GM19324 (cell line): Measurements from ENCODE around the gene SNURF.
"Not testable (repeated sequence)": the region's sequence is repeated elsewhere in the genome, so short reads cannot be mapped to it uniquely, and the experiment has no call there.

Experiments used
- ATAC-seq: cut with Tn5 transposase; IDR thresholded peaks from one replicate; pipeline ENCODE4 v1.9.1; 2021; ENCODE audit warnings: mild to moderate bottlenecking, moderate library complexity; ENCODE audit not compliant: unreplicated experiment, low FRiP score

The SNURF gene, protein sequence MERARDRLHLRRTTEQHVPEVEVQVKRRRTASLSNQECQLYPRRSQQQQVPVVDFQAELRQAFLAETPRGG

DNA sequence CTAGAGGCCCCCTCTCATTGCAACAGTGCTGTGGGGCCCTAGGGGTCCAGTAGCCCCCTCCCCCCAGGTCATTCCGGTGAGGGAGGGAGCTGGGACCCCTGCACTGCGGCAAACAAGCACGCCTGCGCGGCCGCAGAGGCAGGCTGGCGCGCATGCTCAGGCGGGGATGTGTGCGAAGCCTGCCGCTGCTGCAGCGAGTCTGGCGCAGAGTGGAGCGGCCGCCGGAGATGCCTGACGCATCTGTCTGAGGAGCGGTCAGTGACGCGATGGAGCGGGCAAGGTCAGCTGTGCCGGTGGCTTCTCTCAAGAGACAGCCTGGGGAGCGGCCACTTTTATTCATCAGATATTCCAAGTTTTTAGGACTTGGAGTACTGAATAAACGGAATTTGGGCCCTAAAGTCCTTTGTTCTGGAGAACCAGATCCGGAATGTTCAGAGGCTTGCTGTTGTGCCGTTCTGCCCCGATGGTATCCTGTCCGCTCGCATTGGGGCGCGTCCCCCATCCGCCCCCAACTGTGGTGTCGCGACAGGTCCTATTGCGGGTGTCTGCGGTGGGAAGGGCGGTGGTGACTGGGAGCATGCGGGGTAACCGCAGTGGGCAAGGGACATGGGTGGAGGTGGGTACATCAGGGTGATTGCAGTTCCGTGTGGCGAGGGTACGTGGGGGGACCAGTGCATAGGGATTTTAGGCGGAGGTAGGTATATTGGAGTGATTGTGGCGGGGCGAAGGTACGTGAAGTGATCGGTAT, at the start of gene SNURF, which contains the start of gene SNRPN:
TSS of gene SNURF (plus strand) at position 205 of the 748 bp plus-strand sequence. CDS start at position 267, 62 bp downstream.
TSS of gene SNRPN (plus strand) at position 205 of the 748 bp plus-strand sequence. CDS start 19,467 bp downstream, outside the sequence.
- ATAC-seq = peak; percentile 61

DNA sequence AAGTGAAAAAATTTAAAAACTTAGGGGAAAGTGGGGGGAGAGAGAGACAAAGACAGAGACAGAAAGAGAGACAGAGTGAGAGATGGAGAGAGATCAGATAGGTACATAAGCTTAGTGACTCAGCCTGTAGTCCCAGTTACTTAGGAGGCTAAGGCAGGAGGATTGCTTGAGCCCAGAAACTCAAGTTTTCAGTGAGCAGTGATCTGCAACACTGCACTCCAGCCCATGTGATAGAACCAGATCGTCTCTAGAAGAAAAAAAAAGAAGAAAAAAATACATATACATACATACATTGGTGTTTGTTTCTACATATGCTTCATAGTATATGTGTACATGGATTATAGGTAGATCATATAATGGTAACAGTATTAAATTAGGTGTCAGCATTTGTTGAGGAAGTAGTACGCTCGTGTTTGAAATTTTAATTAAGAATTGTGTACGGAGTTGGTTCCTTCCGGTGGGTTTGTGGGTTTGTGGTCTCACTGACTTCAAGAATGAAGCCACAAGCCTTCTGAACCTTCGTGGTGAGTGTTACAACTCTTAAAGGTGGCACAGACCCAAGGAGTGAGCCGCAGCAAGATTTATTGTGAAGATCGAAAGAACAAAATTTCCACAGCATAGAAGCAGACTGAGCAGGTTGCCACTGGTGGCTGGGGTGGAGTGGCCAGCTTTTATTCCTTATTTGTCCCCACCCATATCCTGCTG, 38.3 kb upstream of the SNURF start:
- ATAC-seq = no peak

DNA sequence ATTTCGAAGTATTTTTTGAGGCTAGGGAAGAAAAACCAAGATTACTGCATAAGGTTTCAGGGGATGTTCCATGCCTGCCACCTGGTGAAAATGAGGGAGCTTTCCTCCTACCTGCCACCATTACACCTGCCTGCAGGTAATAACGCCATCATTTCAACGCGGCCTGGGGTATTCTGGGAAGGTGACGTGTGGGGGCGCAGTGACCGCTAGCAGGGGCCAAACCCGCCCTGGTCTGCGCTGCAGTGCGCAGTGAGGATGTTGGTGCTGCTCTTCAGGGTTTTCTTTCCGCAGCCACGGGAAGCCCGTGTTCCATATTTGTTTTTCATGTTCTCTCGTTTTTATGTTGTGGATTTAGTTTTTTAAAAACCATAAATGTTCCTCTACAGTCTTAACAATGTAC, 37.4 kb upstream of the SNURF start:
- no peak for ATAC-seq

DNA sequence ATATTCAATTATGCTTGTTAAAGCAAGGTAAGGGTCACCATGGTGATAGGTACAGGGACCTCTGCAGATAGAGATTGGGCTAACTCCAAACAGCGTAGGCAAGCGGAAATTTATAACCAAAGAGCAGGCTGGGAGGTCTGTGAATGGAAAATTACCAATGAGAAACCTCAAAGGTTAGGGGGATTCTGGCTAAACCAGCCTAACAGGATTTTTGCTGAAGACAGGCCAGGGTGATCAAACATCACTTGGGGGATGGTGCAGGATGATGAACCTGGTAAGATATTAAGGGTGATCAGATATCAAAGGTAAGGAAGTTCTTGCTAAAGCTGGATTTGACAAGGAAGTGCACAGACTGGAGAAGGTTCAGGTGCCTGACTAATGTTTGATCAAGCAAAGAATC, 35.3 kb upstream of the SNURF start:
- ATAC-seq = no peak

DNA sequence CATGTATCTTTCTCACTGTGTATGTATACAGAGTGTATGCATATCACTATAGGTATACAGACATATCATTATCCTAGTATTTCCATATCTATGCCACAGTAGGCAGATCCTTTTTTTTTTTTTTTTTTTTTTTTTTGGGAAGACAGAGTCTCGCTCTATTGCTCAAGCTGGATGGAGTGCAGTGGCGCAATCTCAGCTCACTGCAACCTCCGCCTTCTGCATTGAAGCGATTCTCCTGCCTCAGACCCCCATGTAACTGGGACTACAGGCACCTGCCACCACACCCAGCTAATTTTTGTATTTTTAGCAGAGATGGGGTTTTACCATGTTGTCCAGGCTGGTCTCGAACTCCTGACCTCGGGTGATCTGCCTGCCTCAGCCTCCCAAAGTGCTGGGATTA, 32.0 kb upstream of the SNURF start:
- ATAC-seq = not testable (repeated sequence)

DNA sequence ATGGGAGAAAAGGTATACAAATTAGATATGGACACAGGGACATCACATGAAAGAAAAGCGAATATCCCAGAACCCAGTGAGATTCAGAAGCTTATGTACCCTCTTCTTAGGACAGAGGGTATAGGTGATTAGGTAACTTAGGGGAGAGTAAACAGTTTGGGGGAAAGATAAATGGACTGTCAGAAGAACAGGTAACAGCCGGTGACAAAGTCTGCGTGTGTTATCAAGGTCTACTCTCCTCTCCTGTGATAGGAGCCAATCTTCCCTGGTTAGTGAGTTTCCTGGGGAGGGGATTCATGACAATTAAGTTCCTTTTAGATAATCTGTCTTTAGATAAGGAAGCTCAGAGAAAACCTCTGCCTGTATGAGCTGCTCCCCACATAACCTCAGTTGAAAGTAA, 30.6 kb upstream of the SNURF start:
- ATAC-seq = no peak

DNA sequence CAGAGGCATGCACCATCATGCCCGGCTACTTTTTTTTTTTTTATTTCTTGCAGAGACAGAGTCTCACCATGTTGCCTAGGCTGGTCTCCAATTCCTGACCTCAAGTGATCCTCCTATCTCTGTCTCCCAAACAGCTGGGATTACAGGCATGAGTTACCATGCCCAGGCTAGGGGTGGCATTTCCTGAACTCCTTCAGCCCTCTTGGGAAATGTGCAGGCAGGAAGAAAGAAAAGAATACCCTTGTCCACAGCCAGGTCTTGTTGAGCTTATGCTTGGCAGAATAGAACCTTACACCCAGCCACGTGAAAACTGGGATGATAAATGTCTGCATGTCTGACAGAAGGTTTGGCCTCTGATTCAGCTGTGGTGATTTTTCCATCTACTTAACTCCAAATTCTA, 30.2 kb upstream of the SNURF start:
- no peak for ATAC-seq

DNA sequence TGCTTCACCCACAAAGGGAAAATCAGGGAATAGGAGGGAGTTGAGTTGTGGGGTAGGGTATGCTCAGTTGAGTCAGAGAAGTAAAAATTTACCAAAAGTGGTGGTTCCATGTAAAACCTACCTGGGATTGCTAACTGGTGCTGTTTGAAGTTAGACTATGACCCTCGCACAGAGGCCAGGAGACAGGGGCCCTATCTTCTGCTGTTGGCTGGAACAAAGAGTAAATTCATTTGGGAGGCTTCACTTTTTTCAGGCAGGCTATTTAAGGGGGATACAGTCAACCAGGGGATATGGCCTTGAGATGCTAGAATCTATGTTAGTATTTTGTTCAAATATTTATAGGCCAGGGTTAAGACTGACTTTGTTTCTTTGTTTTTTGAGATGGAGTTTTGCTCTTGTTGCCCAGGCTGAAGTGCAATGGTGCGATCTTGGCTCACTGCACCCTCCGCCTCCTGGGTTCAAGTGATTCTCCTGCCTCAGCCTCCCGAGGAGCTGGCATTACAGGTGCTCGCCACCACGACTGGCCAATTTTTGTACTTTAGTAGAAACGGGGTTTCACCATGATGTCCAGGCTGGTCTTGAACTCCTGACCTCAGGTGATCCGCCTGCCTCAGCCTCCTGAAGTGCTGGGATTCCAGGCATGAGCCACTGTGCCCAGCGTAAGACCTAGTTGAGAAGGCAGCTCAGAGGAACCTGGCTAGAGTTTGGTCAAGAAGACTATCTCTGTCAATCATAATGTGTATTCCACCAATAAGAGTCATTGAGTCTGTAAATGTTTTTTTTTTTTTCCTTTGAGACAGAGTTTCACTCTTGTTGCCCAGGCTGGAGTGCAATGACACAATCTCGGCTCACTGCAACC, 22.7 kb upstream of the SNURF start:
- not testable (repeated sequence) for ATAC-seq

DNA sequence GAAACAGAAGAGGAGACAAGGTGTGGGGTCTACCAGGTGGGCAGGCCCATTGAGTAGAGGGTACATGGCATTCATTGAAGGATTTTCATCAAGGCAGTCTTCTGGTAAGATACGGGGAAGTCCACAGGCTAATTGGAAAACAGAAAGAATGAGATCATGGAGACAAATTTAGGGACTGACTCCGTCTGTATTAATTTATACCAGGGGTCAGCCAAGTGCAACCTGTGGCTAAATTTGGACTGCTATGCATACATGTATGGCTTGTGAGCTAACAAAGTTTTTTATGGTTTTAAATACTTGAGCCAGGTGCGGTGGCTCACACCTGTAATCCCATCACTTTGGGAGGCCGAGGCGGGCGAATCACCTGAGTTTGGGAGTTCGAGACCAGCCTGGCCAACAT, 21.1 kb upstream of the SNURF start:
- ATAC-seq = no peak

DNA sequence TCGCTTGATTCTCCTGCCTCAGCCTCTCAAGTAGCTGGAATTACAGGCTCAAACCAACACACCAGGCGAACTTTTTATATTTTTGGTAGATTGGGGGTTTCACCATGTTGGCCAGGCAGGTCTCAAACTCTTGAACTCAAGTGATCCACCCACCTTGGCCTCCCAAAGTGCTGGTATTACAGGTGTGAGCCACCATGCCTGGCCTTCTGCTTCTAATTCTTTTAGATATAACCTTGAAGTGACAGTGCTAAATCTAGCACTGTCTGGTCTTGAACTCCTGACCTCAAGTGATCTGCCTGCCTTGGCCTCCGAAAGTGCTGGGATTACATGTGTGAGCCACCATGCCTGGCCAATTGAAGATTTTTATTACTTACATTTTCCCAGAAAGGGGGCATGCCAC, 16.6 kb upstream of the SNURF start:
- ATAC-seq = not testable (repeated sequence)

DNA sequence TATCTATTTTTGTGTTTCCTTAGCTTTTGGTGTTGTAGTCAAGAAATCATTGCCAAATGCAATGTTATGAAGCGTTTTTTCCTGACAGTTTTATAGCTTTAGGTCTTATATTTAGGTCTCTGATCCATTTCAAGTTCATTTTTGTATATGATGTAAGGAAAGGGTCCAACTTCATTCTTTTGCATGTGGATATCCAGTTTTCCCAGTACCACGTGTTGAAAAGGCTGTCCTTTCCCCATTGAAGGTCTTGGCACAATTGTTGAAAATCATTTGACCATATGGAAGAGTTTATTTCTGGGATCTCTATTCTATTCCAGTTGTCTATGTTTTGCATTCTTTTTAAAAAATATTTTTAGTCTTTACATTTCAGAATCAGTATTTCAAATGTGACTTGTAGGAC, 14.6 kb upstream of the SNURF start:
- no peak for ATAC-seq

DNA sequence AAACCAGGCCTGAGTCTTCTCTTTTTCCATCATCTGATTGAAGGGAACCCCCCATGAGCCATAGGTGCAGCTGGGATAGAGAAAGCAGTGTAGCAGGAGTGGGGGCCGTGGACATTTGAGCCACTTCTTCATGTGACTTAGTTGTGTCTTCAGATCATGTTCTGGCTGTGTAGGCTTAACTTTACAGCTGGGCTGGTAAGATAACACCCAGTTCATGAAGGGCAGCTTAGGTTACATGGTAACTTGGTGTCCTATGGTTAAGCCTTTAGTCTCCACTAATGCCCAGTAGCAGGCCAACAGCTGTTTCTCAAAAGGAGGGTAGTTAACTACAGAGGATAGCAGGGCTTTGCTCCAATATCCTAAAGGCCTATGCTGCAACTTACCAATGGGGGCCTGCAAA, 11.4 kb upstream of the SNURF start:
- no peak for ATAC-seq

DNA sequence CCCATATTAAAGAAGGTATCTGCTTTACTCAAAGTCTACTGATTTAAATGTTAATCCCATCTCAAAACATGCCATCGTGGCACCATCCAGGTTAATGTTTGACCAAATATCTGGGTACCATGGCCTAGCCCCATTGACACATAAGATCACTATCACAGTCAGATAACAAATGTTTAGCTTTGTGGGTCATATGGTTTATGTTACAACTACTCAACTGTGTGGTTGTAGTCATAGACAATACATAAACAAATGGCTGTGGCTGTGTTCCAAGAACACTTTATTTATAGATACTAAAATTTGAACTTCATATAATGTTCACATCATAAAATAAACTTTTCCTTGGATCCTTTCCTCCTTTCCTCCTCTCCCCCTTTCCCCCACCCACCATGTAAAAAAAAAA, 9.8 kb upstream of the SNURF start:
- ATAC-seq = no peak

DNA sequence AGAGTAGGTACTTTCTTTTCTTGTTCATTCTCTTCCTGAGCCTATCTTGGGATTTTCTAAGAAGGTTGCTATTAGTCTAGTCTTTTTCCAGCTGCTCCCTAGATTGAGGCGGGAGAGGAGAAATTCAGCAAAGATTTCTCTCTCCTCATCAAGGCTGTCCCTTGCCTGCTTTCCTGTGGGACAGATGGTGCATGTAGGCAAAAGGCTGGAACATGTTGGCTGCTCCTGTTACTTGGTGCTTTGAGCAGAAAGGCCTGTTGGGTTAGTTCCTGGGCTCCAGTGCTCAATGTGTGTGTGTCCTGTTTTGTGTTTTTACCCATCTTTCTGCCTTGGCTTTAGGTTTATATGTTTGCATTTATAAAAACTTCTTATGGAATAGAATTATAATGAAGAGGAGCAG, 9.1 kb upstream of the SNURF start:
- no peak for ATAC-seq

DNA sequence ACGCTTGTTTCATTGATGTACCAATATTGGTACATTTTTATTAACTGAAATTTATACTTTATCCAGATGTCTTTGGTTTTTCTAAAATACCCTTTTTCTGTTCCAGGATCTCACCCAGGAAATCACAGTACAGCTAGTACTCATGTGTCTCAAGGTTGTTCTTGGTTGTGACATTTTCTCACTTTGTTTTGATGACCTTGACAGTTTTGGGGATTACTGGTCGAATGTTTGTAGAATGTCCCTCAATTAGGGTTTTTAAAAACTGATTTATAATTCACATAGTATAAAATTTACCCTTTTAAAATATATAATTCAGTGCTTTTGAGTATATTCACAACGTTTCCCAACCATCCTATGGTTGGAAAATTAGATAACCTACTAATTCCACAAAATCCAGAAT, 6.3 kb upstream of the SNURF start:
- no peak for ATAC-seq

DNA sequence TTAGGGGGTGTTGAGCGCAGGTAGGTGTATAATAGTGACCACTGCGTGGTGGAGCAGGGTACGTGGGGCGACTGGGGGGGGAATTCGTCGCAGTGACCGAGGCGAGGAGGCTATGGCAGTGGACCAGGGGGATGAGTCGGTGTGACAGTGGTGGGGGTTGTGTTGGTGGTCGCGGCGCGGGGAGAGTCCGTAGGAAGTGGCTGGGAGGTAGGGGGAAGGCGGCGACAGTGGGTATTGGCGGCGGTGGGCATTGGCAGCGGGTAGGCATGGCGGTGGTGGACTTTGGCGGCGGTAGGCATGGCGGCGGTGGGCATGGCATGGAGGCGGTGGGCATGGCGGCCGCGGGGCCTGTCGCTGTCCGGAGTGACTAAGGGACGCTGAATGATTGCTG, 739 bp downstream of the SNURF start:
- ATAC-seq = no peak

DNA sequence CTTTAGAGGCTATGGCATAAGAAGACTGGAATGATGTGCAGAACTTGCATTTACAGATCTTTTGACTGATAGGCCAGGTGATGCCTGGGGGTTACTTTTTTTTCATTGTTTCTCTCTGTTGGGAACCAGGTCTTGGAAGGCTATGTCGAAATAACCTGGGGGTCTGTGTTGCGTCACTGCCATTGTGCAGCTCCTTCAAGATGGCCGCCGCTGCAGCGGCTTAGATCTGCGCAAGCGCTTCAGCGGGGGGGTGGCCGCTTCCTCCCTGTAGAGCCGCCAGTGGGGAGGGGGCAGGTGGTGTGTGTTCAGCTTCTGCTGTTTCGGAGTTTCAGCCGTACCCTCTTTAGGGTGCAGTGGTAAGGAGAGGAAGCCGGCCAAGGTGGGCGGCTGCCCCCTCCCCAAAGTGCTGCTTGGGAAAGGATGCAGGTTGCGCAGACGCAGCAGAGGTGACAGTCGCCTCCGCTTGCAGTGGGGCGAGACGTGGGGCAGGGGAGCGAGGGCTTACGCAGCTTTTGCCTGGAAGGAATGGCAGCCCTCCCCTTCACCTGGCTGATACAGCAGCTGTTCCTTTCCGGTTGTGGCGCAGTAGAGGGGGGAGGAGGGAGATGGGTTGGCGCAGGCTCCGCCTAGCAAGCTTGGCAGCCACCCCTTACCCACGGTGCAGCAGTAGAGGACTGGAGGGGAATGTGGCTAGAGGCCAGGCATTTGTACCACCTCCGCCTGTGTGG, 1.5 kb downstream of the SNURF start:
- peak; percentile 74 for ATAC-seq

DNA sequence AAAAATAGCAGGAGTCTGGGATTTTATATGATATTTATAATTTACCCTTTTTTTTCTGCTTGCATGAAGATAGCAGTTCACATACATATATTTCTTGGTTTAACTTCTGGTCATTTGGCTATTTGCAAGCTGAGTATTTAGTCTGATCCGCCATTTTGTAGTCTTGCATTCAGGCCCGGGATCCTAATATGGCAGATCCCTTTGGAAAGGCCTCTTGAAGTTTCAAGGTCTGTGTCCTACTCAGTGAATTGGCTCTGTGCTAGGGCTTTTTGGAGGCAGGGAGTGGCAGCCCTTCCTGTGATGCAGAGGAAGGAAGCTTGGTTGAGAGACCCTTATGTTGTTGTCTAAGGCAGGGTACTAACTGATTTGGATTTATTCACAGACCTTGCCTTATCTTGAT, 2.9 kb downstream of the SNURF start:
- ATAC-seq = no peak

DNA sequence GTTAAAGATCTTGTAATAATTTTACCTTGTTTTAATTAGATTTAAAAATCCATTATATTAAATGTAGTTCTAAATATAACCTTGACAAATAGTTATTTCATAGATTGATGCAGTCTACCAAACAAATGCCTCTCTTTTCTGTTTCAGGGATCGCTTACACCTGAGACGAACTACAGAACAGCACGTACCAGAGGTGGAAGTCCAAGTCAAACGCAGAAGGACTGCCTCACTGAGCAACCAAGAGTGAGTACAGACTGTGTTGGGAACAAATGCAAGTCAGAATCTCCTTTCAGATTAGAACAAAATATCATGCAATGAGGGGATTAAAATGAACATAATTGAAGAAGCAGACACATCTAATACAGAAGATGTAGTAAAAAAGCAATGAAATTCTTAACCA, 7.2 kb downstream of the SNURF start:
- no peak for ATAC-seq

DNA sequence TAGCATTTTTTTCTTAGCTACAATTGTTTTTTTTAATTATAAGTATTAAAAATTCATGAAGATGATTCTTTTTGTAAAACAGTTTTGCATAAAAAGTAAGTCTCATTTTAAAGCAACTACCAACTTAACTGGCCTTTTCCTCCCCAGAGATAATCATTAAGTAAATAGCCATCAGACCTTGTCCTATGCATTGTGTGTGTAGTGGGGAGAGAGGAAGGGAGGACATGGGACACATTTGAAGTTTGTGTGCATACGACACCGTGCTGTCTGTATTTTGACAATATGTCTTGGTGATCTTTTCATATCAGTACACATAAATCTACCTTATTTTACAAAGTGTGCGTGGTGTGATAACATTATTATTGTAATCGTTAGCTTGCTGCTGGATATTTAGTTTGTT, 8.1 kb downstream of the SNURF start:
- no peak for ATAC-seq
